Upper lobe of right lung (tissue), 1 donor: ENCODE results near the gene NMRK1. TPM values are rescaled to one million over a fixed set of nuclear protein-coding genes. Genes with fewer than 3 reads are reported as not detected.

Experiments used
- ATAC-seq: fragments of 200-7000 bp; cut with Tn5 transposase; one replicate; pipeline ENCODE4 v1.9.1; 2020; ENCODE audit warnings: mild to moderate bottlenecking, moderate library complexity
- DNase-seq: peaks from one replicate; pipeline ENCODE4 v3.0.0-alpha.2; 2020
- H3K27ac ChIP-seq: fragments of 200-600 bp; one replicate; pipeline ENCODE4 v1.8.0; 2022
- H3K27me3 ChIP-seq: fragments of 200-600 bp; one replicate; pipeline ENCODE4 v1.8.0; 2022; ENCODE audit warnings: mild to moderate bottlenecking
- H3K36me3 ChIP-seq: fragments of 200-600 bp; one replicate; pipeline ENCODE4 v1.8.0; 2022
- H3K4me1 ChIP-seq: fragments of 200-600 bp; one replicate; pipeline ENCODE4 v1.8.0; 2022
- H3K4me3 ChIP-seq: fragments of 200-600 bp; one replicate; pipeline ENCODE4 v1.8.0; 2022; ENCODE audit warnings: mild to moderate bottlenecking
- H3K9me3 ChIP-seq: fragments of 200-600 bp; one replicate; pipeline ENCODE4 v1.8.0; 2022
- CTCF ChIP-seq: fragments of 200-600 bp; IDR thresholded peaks from one replicate; pipeline ENCODE4 v1.8.0; 2022; ENCODE audit warnings: antibody characterized with exemption
- intact Hi-C: fragments of 100-400 bp; cut with DNase I; formaldehyde crosslinking; loops from one replicate; pipeline ENCODE4 v1.11.0; 2022
- long read RNA-seq: library from polyadenylated mRNA; unstranded; transcript quantifications from one replicate; pipeline ENCODE4 v2.0.0, GENCODE V29; 2021
- total RNA-seq: library from RNA; stranded (reverse); fragmentation: NEBNext Ultra II Directional; extraction: Animal tissue kit (Norgen Biotek cat#: 25700); gene quantifications from one replicate; pipeline ENCODE4 v1.2.1, GENCODE V29; 2021
- donor health status: DM: no; HTN: yes; CAD: no; lungs with severe emphysema.

NMRK1 gene
- total RNA-seq: 40.4 TPM
- long read RNA-seq, transcript NMRK1-201 (9 exons, 1,185 nt): major isoform, 15 of 44 reads
- long read RNA-seq, partial matches to known transcripts: 3 of 44 reads
- long read RNA-seq, other reads (novel, unspliced or antisense): 22 of 44 reads

- DNase-seq (peak; percentile 98), ATAC-seq (peak; percentile 95)
- Histone ChIP-seq H3K27ac (peak within 1 kb of the TSS; percentile 99), H3K27me3 (no peaks in the 10 kb centered on the region), H3K9me3 (no peaks in the 10 kb centered on the region), H3K4me3 (peak within 1 kb of the TSS; percentile 100), H3K36me3 (no peaks in the 10 kb centered on the region), H3K4me1 (peaks cover 61% of the 10 kb centered on the region)
- intact Hi-C loops: no loop called here
- no peak for TF ChIP-seq CTCF
These were observed at the start of gene NMRK1, which contains the start of gene OSTF1 for GRCh38 chr9:75087824-75088645. Gene NMRK1, minus strand, starts transcription at chr9:75088155. Its CDS starts 5,040 bp downstream, at chr9:75083115. Gene OSTF1, plus strand, starts transcription at chr9:75088514. Its CDS starts 179 bp downstream, at chr9:75088693.

DNA sequence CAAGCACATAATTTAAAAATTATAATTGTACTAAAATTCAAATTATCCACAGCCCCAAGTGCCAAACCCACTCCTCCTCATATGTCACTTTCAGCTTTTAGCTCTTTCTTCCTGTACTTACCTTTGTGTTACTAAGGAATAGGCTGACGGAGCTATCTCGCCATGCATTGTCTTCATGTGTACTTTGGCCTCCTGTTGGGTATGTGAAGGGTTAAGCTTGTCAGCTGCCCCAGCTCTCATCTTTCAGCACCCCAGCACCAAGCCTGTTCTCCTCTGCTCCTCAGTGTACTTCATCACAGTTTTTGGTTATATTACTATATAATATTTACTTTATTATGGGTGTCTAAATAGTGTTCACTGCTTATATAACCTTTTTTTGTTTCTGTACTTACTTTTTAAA, 46.5 kb upstream of the NMRK1 start:
- TF ChIP-seq CTCF: no peak
- no peaks in the 10 kb centered on the region for H3K9me3 ChIP-seq
- H3K4me3 ChIP-seq: no peak overlapping the region
- DNase-seq: no peak
- H3K27me3 ChIP-seq: no peaks in the 10 kb centered on the region
- ATAC-seq: no peak
- no peaks in the 10 kb centered on the region for H3K4me1 ChIP-seq
- peaks cover 71% of the 10 kb centered on the region for H3K36me3 ChIP-seq
- intact Hi-C loops: no loop called here
- no peak overlapping the region for H3K27ac ChIP-seq

DNA sequence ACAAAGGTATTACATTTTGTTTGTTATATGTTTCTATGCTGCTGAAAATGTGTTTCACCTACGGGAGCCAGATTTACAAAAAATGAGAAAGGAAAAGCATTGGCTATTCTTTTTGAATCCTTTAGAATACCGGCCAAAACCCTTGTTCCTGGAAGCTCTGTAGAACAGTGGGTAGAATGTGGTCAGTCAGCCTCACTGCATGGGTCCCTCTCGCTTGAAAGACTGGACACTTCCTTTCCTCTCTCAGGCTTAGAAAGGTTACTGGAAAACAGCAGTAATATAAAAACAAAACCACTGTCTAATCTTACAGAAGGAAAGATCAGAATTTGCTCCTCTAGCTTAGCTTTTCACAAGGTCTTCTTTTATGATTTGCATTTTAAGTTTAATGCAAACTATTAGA, 45.4 kb upstream of the NMRK1 start:
- Histone ChIP-seq H3K9me3 (no peaks in the 10 kb centered on the region), H3K27me3 (no peaks in the 10 kb centered on the region), H3K27ac (no peak overlapping the region), H3K4me1 (no peaks in the 10 kb centered on the region), H3K36me3 (peaks cover 69% of the 10 kb centered on the region), H3K4me3 (no peak overlapping the region)
- TF ChIP-seq CTCF: no peak
- ATAC-seq: no peak
- intact Hi-C loops: no loop called here
- DNase-seq: no peak

- no peaks in the 10 kb centered on the region for H3K27me3 ChIP-seq
- no peak overlapping the region for H3K4me3 ChIP-seq
- ATAC-seq (no peak), DNase-seq (no peak)
- no peak for TF ChIP-seq CTCF
- no peaks in the 10 kb centered on the region for H3K4me1 ChIP-seq
- no peak overlapping the region for H3K27ac ChIP-seq
- intact Hi-C loops: no loop called here
- H3K36me3 ChIP-seq: peaks cover 66% of the 10 kb centered on the region
- H3K9me3 ChIP-seq: no peaks in the 10 kb centered on the region
These were observed 44.3 kb upstream of the NMRK1 start for GRCh38 chr9:75132244-75132643.

GRCh38 chr9:75131700-75132099, 43.7 kb upstream of the NMRK1 start:
- H3K36me3 ChIP-seq: peaks cover 60% of the 10 kb centered on the region
- no peak for ATAC-seq
- intact Hi-C loops: no loop called here
- no peak for TF ChIP-seq CTCF
- no peaks in the 10 kb centered on the region for H3K4me1 ChIP-seq
- H3K4me3 ChIP-seq: no peak overlapping the region
- no peak for DNase-seq
- H3K27ac ChIP-seq: no peak overlapping the region
- H3K9me3 ChIP-seq: no peaks in the 10 kb centered on the region
- no peaks in the 10 kb centered on the region for H3K27me3 ChIP-seq
